ACHN (cell line): ENCODE data around the gene PAPLN.

Experiments
- DNase-seq: peaks from one replicate; pipeline ENCODE4 v3.0.0-alpha.2; 2015
- in situ Hi-C: cut with HindIII; loops from 2 replicates; pipeline ENCODE4 v1.10.0; 2017; ENCODE audit warnings: low sequenced_read_pairs, low pct_ligation_motif_present, low pct_unique_long_range_greater_than_20kb

Gene PAPLN

GRCh38 chr14:73253721-73254120 is 16.4 kb downstream of the PAPLN start:
- no peak for DNase-seq
- in situ Hi-C loops, result no loop called here

- in situ Hi-C loops, result no loop called here
- no peak for DNase-seq
Observed at GRCh38 chr14:73254247-73255004, 17.1 kb downstream of the PAPLN start.

GRCh38 chr14:73255005-73255400 is 17.7 kb downstream of the PAPLN start:
- in situ Hi-C loops, result no loop called here
- no peak for DNase-seq

- in situ Hi-C loops, result no loop called here
- no peak for DNase-seq
Observed at GRCh38 chr14:73255693-73256225, 18.5 kb downstream of the PAPLN start.

- in situ Hi-C loops, result no loop called here
- DNase-seq, result no peak
Observed at GRCh38 chr14:73258076-73258475, 20.8 kb downstream of the PAPLN start.

GRCh38 chr14:73258845-73259611 is 21.7 kb downstream of the PAPLN start:
- in situ Hi-C loops, result no loop called here

GRCh38 chr14:73259837-73260236 is 22.5 kb downstream of the PAPLN start:
- in situ Hi-C loops, result no loop called here

More at GRCh38 chr14:73258845-73259611, 21.7 kb downstream of the PAPLN start:
- DNase-seq, result no peak

GRCh38 chr14:73260574-73260973 is 23.3 kb downstream of the PAPLN start:
- no peak for DNase-seq
- in situ Hi-C loops, result no loop called here

More at GRCh38 chr14:73259837-73260236, 22.5 kb downstream of the PAPLN start:
- no peak for DNase-seq

- no peak for DNase-seq
- in situ Hi-C loops, result no loop called here
Observed at GRCh38 chr14:73261075-73261474, 23.8 kb downstream of the PAPLN start.

GRCh38 chr14:73261520-73262426 is 24.5 kb downstream of the PAPLN start:
- in situ Hi-C loops, result no loop called here

GRCh38 chr14:73262427-73263183 is 25.3 kb downstream of the PAPLN start:
- in situ Hi-C loops, result no loop called here

More at GRCh38 chr14:73261520-73262426, 24.5 kb downstream of the PAPLN start:
- DNase-seq, result no peak

GRCh38 chr14:73263606-73264005 is 26.3 kb downstream of the PAPLN start:
- in situ Hi-C loops, result no loop called here
- no peak for DNase-seq

More at GRCh38 chr14:73262427-73263183, 25.3 kb downstream of the PAPLN start:
- no peak for DNase-seq

- DNase-seq, result no peak
- in situ Hi-C loops, result no loop called here
Observed at GRCh38 chr14:73264080-73264884, 27.0 kb downstream of the PAPLN start.

GRCh38 chr14:73264885-73265720 is 27.8 kb downstream of the PAPLN start:
- in situ Hi-C loops, result no loop called here
- no peak for DNase-seq

GRCh38 chr14:73265721-73266046 is 28.4 kb downstream of the PAPLN start:
- no peak for DNase-seq

GRCh38 chr14:73266317-73266716 is 29.0 kb downstream of the PAPLN start:
- in situ Hi-C loops, result no loop called here
- no peak for DNase-seq

More at GRCh38 chr14:73265721-73266046, 28.4 kb downstream of the PAPLN start:
- in situ Hi-C loops, result no loop called here
